Measurements from ENCODE around the gene MPP1. TPM values are rescaled to one million over a fixed set of nuclear protein-coding genes. Genes with fewer than 3 reads are reported as not detected.

MPP1 gene
- total and polyA plus RNA-seq, 9 of the 15 experiments (the other 6 are each of a cell fraction or from before 2014, with no cell fraction given): 227 to 395 (median 283) TPM

DNA sequence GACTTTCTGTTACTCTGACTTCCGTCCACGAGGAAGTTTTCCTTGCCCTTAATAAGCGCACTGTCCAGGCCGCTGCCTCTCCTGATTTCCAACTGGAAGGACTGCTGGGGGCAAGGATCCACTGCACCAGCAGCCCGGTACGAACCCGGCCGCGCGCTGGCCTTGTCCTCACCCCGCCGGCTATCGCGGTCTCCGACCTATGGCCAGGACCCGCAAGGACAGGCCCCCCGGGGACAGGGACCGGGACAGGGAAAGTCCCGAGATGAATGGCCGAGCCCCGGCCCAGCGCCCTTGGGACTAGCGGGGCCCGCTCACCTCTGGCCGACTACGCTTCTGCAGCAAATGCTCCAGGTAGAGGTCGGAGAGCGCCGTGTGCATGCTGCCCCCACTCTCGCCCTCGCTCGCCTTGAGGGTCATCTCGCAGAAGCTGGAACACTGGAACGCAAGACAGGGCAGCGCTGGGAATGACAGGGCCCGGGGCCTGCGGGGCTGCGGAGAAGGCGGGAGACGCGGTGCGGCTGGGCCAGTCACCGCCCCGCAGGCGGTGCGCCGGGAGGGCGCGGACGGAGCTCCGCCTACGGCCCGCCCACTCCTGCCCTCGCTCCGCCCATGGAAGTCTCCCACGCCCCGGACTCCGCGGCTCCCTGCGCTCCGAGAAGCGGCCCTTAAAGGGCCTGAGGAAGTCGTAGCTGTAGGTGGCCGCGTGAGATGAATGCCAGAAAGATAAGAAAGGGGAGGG, at the start of gene MPP1 (continued):
- no peak for TF ChIP-seq KAT2B (IDR thresholded peaks at IDR 0.05; ENCODE audit: low read depth, low read length)
- TF ChIP-seq ZNF589 (CRISPR knock-in tag; IDR thresholded peaks at IDR 0.05; ENCODE audit: low read depth): no peak
- no peak for TF ChIP-seq FOXA3 (CRISPR knock-in tag; conservative IDR thresholded peaks at IDR 0.05 in 1 of 2, IDR thresholded peaks at IDR 0.05 in 1 of 2)
- TF ChIP-seq, protein P1, sequence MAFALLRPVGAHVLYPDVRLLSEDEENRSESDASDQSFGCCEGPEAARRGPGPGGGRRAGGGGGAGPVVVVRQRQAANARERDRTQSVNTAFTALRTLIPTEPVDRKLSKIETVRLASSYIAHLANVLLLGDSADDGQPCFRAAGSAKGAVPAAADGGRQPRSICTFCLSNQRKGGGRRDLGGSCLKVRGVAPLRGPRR (CRISPR knock-in tag; IDR thresholded peaks at IDR 0.05): no peak
- TF ChIP-seq, protein P2, sequence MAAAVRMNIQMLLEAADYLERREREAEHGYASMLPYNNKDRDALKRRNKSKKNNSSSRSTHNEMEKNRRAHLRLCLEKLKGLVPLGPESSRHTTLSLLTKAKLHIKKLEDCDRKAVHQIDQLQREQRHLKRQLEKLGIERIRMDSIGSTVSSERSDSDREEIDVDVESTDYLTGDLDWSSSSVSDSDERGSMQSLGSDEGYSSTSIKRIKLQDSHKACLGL (CRISPR knock-in tag; IDR thresholded peaks at IDR 0.05; ENCODE audit: borderline replicate concordance, poor library complexity, severe bottlenecking): no peak
- TF ChIP-seq CBX3 (IDR thresholded peaks at IDR 0.05; ENCODE audit: borderline replicate concordance in 1 of 2, low read length in 2 of 2): peak in 1 of 2 experiments; percentile 24; a peak in 1 of 3 replicates
- peak; percentile 25 for TF ChIP-seq KDM5B (IDR thresholded peaks at IDR 0.05; ENCODE audit: insufficient replicate concordance, low read depth, low read length)
- peak in 1 of 2 experiments; percentile 86; a peak in 1 of 4 replicates for TF ChIP-seq SRF (CRISPR knock-in tag; IDR thresholded peaks at IDR 0.05)
- no peak for TF ChIP-seq HSF4 (CRISPR knock-in tag; IDR thresholded peaks at IDR 0.05; ENCODE audit: borderline replicate concordance)
- peak; percentile 64; the same call in 1 of the 2 replicates for TF ChIP-seq ATF7 (IDR thresholded peaks at IDR 0.05)
- no peak for TF ChIP-seq FOXM1 (IDR thresholded peaks at IDR 0.05; ENCODE audit: low read depth)
- TF ChIP-seq FOXM1 (CRISPR knock-in tag; IDR thresholded peaks at IDR 0.05; ENCODE audit: low read depth): 0 out of 2 replicates have a peak, but pooled peaks have one; percentile 43
- no peak for TF ChIP-seq PHTF2 (CRISPR knock-in tag; IDR thresholded peaks at IDR 0.05)
- TF ChIP-seq, protein P3, sequence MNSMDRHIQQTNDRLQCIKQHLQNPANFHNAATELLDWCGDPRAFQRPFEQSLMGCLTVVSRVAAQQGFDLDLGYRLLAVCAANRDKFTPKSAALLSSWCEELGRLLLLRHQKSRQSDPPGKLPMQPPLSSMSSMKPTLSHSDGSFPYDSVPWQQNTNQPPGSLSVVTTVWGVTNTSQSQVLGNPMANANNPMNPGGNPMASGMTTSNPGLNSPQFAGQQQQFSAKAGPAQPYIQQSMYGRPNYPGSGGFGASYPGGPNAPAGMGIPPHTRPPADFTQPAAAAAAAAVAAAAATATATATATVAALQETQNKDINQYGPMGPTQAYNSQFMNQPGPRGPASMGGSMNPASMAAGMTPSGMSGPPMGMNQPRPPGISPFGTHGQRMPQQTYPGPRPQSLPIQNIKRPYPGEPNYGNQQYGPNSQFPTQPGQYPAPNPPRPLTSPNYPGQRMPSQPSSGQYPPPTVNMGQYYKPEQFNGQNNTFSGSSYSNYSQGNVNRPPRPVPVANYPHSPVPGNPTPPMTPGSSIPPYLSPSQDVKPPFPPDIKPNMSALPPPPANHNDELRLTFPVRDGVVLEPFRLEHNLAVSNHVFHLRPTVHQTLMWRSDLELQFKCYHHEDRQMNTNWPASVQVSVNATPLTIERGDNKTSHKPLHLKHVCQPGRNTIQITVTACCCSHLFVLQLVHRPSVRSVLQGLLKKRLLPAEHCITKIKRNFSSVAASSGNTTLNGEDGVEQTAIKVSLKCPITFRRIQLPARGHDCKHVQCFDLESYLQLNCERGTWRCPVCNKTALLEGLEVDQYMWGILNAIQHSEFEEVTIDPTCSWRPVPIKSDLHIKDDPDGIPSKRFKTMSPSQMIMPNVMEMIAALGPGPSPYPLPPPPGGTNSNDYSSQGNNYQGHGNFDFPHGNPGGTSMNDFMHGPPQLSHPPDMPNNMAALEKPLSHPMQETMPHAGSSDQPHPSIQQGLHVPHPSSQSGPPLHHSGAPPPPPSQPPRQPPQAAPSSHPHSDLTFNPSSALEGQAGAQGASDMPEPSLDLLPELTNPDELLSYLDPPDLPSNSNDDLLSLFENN (IDR thresholded peaks at IDR 0.05; ENCODE audit: low read depth in 2 of 2, low read length in 2 of 2): 0 out of 4 replicates have a peak, but pooled peaks of 1 of the 2 experiments have one; percentile 6
- TF ChIP-seq TSC22D4 (tag; IDR thresholded peaks at IDR 0.05): no peak
- peak; percentile 33; the same call in 1 of the 2 replicates for TF ChIP-seq GABPB1 (CRISPR knock-in tag; IDR thresholded peaks at IDR 0.05)
- TF ChIP-seq ZNF76 (CRISPR knock-in tag; IDR thresholded peaks at IDR 0.05; ENCODE audit: borderline replicate concordance): no peak
- TF ChIP-seq BCOR (IDR thresholded peaks at IDR 0.05): no peak; the same call in 1 of the 2 replicates
- TF ChIP-seq ZNF12 (CRISPR knock-in tag; IDR thresholded peaks at IDR 0.05): 0 out of 2 replicates have a peak, but pooled peaks have one; percentile 34
- peak; percentile 52; the same call in 1 of the 2 replicates for TF ChIP-seq PHB (CRISPR knock-in tag; IDR thresholded peaks at IDR 0.05)
- TF ChIP-seq, protein P4, sequence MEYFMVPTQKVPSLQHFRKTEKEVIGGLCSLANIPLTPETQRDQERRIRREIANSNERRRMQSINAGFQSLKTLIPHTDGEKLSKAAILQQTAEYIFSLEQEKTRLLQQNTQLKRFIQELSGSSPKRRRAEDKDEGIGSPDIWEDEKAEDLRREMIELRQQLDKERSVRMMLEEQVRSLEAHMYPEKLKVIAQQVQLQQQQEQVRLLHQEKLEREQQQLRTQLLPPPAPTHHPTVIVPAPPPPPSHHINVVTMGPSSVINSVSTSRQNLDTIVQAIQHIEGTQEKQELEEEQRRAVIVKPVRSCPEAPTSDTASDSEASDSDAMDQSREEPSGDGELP (CRISPR knock-in tag; IDR thresholded peaks at IDR 0.05; ENCODE audit: borderline replicate concordance): peak; percentile 28; the same call in 1 of the 2 replicates
